ENCODE results near the gene SLFN12. TPM values are rescaled to one million over a fixed set of nuclear protein-coding genes. Genes with fewer than 3 reads are reported as not detected.
A peak's percentile ranks its signal among the peaks of the same experiment; 100 is the strongest.
"Not testable (repeated sequence)": the region's sequence is repeated elsewhere in the genome, so short reads cannot be mapped to it uniquely, and the experiment has no call there.

SLFN12 gene
- total RNA-seq, 2 donors from 2014 or later: 11.1 to 12.0 TPM

GRCh38 chr17:35429702-35430101 is 2.6 kb downstream of the SLFN12 start:
- no peak overlapping the region for H3K27ac Mint-ChIP-seq
- no peaks in the 10 kb centered on the region for H3K9me3 Mint-ChIP-seq
- ATAC-seq (no peak), DNase-seq (ENCODE audit: low spot score in 2 of 2) (no peak)
- H3K36me3 Mint-ChIP-seq: peaks cover 11 to 12% of the 10 kb centered on the region in 2 donors

DNA sequence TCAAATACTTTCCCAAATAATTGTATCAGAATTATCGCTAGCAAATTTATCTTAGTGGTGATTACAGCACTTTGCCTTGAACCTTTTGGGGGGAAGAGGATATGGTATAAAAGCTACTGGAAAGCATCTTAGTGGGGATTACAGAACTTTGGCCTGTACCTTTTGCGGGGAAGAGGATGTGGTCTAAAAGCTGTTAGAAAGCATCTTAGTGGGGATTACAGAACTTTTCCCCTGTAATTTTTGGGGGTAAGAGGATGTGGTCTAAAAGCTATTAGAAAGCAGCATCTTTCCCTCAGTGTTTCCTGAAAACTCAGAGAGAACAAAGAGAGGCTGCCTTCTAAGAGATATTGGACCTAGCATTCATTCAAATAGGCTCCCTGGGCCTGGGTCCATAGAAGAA is 4.1 kb downstream of the SLFN12 start:
- Mint-ChIP-seq H3K9me3 (no peaks in the 10 kb centered on the region), H3K27ac (no peak overlapping the region), H3K36me3 (peaks cover 11 to 12% of the 10 kb centered on the region in 2 donors)
- no peak for ATAC-seq
- no peak for DNase-seq (ENCODE audit: low spot score in 2 of 2)

DNA sequence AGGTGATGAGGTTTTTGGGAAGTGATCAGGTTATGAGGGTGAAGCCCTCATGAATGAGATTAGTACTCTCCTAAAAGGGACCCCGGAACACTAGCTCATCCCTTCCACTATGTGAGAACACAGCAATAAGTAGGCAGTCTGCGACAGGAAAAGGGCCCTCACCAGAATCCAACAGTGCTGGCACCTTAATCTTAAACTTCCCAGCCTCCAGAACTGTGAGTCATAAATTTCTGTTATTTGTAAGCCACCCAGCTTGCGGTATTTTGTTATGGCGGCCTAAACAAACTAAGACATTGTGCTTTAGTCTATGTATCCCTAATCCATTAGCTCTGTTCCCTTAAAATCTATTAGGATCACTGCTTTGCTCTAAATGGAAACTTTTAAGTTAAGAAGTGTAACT is 8.5 kb downstream of the SLFN12 start:
- Mint-ChIP-seq H3K27ac (no peak overlapping the region), H3K36me3 (peaks cover 6% of the 10 kb centered on the region in 2 donors), H3K9me3 (no peaks in the 10 kb centered on the region)
- no peak for DNase-seq (ENCODE audit: low spot score in 2 of 2)
- no peak for ATAC-seq

DNA sequence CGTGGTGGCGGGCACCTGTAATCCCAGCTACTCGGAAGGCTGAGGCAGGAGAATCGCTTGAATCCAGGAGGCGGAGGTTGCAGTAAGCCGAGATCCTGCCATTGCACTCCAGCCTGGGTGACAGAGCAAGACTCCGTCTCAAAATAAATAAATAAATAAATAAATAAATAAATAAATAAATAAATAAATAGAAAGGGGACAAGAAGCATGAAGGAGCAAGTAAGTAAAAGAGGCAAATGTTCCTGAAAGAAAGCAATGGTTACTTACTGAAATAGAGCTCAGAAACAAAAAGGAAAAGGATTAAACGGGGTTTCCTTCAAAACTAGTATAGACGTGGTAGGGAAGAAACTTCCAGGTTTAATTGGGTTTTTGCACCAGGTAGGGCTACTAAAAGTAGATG is 11.2 kb downstream of the SLFN12 start:
- H3K9me3 Mint-ChIP-seq; ATAC-seq; H3K27ac Mint-ChIP-seq; H3K36me3 Mint-ChIP-seq; DNase-seq (ENCODE audit: low spot score in 2 of 2): not testable (repeated sequence)

DNA sequence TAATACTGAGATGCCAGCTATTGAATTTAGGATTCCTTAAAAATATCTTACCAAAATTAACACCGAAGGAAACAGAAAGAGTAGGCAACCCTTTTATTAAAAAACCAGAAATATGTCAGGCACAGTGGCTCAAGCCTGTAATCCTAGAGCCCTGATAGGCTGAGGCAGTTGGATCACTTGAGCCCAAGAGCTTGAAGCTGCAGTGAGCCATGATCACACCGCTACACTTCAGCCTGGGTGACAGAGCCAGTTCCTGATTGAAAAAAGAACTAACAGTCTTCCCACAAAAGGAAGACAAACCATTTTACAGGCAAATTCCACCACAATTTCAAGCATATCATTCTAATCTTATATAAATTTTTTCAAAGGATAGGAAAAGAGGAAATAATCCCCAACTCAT is 15.6 kb downstream of the SLFN12 start:
- H3K27ac Mint-ChIP-seq: no peak overlapping the region
- DNase-seq (ENCODE audit: low spot score in 2 of 2): no peak
- peaks cover 0 to 3% of the 10 kb centered on the region in 2 donors for H3K9me3 Mint-ChIP-seq
- ATAC-seq: no peak
- H3K36me3 Mint-ChIP-seq: peaks cover 12 to 22% of the 10 kb centered on the region in 2 donors

GRCh38 chr17:35414707-35415106 is 17.6 kb downstream of the SLFN12 start:
- not testable (repeated sequence) for DNase-seq (ENCODE audit: low spot score in 2 of 2); H3K9me3 Mint-ChIP-seq; H3K27ac Mint-ChIP-seq; ATAC-seq
- peaks cover 17 to 26% of the 10 kb centered on the region in 2 donors for H3K36me3 Mint-ChIP-seq

DNA sequence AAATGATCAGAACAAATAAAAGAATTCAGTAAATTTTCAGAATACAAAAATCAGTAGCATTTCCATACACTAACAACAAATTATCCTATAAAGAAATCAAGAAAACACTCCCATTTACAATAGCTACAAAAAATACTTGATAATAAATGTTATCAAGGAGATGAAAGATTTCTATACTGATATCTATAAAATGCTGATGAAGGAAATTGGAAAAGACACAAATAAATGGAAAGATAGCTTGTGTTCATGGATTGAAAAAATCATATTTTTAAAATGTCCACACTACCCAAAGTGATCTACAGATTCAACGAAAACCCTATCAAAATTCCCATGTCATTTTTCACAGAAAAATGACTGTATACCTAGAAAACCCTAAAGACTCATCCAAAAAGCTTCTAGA is 18.1 kb downstream of the SLFN12 start:
- ATAC-seq: no peak
- Mint-ChIP-seq H3K36me3 (peaks cover 17 to 26% of the 10 kb centered on the region in 2 donors), H3K27ac (no peak overlapping the region), H3K9me3 (peaks cover 0 to 3% of the 10 kb centered on the region in 2 donors)
- no peak for DNase-seq (ENCODE audit: low spot score in 2 of 2)

GRCh38 chr17:35407531-35407930 is 24.8 kb downstream of the SLFN12 start:
- Mint-ChIP-seq H3K9me3 (no peaks in the 10 kb centered on the region), H3K27ac (no peak overlapping the region), H3K36me3 (peaks cover 4 to 5% of the 10 kb centered on the region in 2 donors)
- no peak for DNase-seq (ENCODE audit: low spot score in 2 of 2)
- ATAC-seq: no peak

- DNase-seq (ENCODE audit: low spot score in 2 of 2) (no peak), ATAC-seq (no peak)
- H3K9me3 Mint-ChIP-seq: no peaks in the 10 kb centered on the region
- H3K36me3 Mint-ChIP-seq: peaks cover 4 to 5% of the 10 kb centered on the region in 2 donors
- no peak overlapping the region for H3K27ac Mint-ChIP-seq
Measured at GRCh38 chr17:35406568-35406967, 25.7 kb downstream of the SLFN12 start.

- ATAC-seq (peak; percentile 55 to 73), DNase-seq (ENCODE audit: low spot score in 2 of 2) (no peak)
- Mint-ChIP-seq H3K27ac (no peak overlapping the region), H3K9me3 (no peaks in the 10 kb centered on the region), H3K36me3 (no peaks in the 10 kb centered on the region)
Measured at GRCh38 chr17:35404360-35404759, 27.9 kb downstream of the SLFN12 start.

GRCh38 chr17:35393783-35394182 is 38.5 kb downstream of the SLFN12 start:
- H3K36me3 Mint-ChIP-seq; ATAC-seq; DNase-seq (ENCODE audit: low spot score in 2 of 2); H3K9me3 Mint-ChIP-seq; H3K27ac Mint-ChIP-seq: not testable (repeated sequence)

DNA sequence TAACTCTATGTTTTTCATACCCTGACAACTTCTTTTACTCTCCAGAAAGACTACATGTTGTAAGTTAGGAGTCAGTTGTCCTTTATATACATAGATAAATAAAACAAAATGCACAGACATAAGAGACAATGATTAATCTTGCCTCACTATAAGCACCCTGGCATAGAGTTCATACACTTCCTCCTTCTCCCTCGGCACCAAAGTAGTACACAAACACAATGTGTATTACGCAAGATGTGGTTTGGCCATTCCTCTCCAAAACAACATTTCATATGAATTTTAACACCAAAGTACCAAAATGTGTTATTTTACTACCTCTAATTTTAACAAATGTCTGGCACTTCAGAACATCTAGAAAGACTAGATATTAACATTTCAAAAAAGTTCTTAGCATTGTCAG is 41.6 kb downstream of the SLFN12 start:
- Mint-ChIP-seq H3K36me3 (peaks cover 0 to 7% of the 10 kb centered on the region in 2 donors), H3K9me3 (no peaks in the 10 kb centered on the region), H3K27ac (no peak overlapping the region)
- ATAC-seq (no peak), DNase-seq (ENCODE audit: low spot score in 2 of 2) (no peak)

GRCh38 chr17:35390156-35390555 is 42.1 kb downstream of the SLFN12 start:
- Mint-ChIP-seq H3K27ac (no peak overlapping the region), H3K36me3 (peaks cover 0 to 7% of the 10 kb centered on the region in 2 donors), H3K9me3 (no peaks in the 10 kb centered on the region)
- ATAC-seq (no peak), DNase-seq (ENCODE audit: low spot score in 2 of 2) (no peak)

GRCh38 chr17:35387496-35387895 is 44.8 kb downstream of the SLFN12 start:
- no peak for ATAC-seq
- no peak for DNase-seq (ENCODE audit: low spot score in 2 of 2)
- H3K9me3 Mint-ChIP-seq: peaks cover 3 to 5% of the 10 kb centered on the region in 2 donors
- H3K36me3 Mint-ChIP-seq: peaks cover 4 to 11% of the 10 kb centered on the region in 2 donors
- H3K27ac Mint-ChIP-seq: no peak overlapping the region

GRCh38 chr17:35377706-35378105 is 54.6 kb downstream of the SLFN12 start:
- H3K36me3 Mint-ChIP-seq: peaks cover 15 to 18% of the 10 kb centered on the region in 2 donors
- H3K27ac Mint-ChIP-seq: no peak overlapping the region
- no peak for ATAC-seq
- no peaks in the 10 kb centered on the region for H3K9me3 Mint-ChIP-seq
- no peak for DNase-seq (ENCODE audit: low spot score in 2 of 2)

GRCh38 chr17:35377068-35377467 is 55.2 kb downstream of the SLFN12 start:
- Mint-ChIP-seq H3K27ac (no peak overlapping the region), H3K9me3 (peaks cover 0 to 1% of the 10 kb centered on the region in 2 donors), H3K36me3 (peaks cover 16 to 21% of the 10 kb centered on the region in 2 donors)
- no peak for DNase-seq (ENCODE audit: low spot score in 2 of 2)
- no peak for ATAC-seq

DNA sequence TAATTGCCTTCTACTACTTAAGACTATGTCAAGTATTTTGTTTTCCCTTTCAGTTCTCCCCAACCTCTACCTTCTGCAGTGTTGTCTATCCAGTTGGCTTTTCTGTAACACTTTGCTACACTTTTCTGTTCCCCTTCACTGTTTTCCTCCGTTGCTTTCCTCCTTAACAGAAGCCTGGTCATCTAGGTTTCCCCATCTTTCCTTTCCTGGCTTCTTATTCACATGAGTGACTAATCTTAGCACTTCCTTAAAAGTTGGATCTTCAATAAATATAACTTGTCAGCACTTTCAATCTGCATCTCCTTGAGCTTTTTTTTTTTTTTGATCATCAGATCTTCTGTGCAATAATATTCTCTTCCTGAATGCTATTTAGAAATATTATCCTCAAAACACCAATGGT is 56.1 kb downstream of the SLFN12 start:
- H3K27ac Mint-ChIP-seq: no peak overlapping the region
- H3K36me3 Mint-ChIP-seq: peaks cover 24 to 29% of the 10 kb centered on the region in 2 donors
- ATAC-seq (no peak), DNase-seq (ENCODE audit: low spot score in 2 of 2) (no peak)
- H3K9me3 Mint-ChIP-seq: peaks cover 8 to 10% of the 10 kb centered on the region in 2 donors

DNA sequence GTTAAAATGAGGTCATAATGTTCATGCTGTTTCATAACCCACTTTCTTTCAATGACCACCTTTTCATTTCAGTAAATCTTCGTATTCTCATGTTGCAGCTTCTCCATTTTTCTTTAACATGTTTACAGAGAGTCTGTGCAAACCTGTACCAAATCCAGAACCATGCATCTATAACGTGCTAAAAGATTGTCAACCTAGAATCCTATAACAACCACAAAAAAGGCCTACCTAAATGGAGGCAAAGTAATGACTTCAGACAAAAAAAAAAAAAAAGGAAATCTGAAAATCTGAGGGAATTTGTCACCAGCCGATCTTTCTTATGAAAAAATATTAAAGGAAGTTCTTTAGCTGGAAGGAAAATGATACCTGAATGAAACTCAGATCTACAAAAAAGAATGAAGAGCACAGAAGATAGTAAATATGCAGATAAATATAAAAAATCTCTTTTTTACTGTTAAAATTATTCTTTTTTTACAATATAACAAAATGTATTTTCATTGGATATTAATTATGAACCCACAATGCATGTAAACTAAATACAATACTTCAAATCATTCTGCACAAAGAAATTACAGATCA is 57.4 kb downstream of the SLFN12 start:
- Mint-ChIP-seq H3K9me3 (peaks cover 15 to 22% of the 10 kb centered on the region in 2 donors), H3K27ac (peak overlapping the region; percentile 99 to 100), H3K36me3 (peaks cover 38 to 43% of the 10 kb centered on the region in 2 donors)
- DNase-seq (ENCODE audit: low spot score in 2 of 2) (no peak), ATAC-seq (no peak)
